Measurements from ENCODE around the gene NPS. TPM values are rescaled to one million over a fixed set of nuclear protein-coding genes. Genes with fewer than 3 reads are reported as not detected.

NPS gene
- total RNA-seq, 2 experiments from 2014 or later = not detected

GRCh38 chr10:127585519-127586023 is 36.5 kb downstream of the NPS start:
- Mint-ChIP-seq H3K4me1 (ENCODE audit: low read depth) (no peaks in the 10 kb centered on the region), H3K9me3 (no peaks in the 10 kb centered on the region), H3K27me3 (ENCODE audit: low read depth) (peaks cover 7% of the 10 kb centered on the region), H3K4me3 (no peak overlapping the region), H3K27ac (no peak overlapping the region), H3K36me3 (ENCODE audit: low read depth) (no peaks in the 10 kb centered on the region)
- CTCF ChIA-PET = no interaction called here
- no peak for DNase-seq
- intact Hi-C loops (cut with micrococcal nuclease) = no loop called here

GRCh38 chr10:127587668-127588365 is 38.7 kb downstream of the NPS start:
- no peak for DNase-seq
- H3K4me3 Mint-ChIP-seq = no peak overlapping the region
- no peaks in the 10 kb centered on the region for H3K4me1 Mint-ChIP-seq (ENCODE audit: low read depth)
- H3K27me3 Mint-ChIP-seq (ENCODE audit: low read depth) = peaks cover 7% of the 10 kb centered on the region
- H3K27ac Mint-ChIP-seq = no peak overlapping the region
- CTCF ChIA-PET = no interaction called here
- no peaks in the 10 kb centered on the region for H3K36me3 Mint-ChIP-seq (ENCODE audit: low read depth)
- intact Hi-C loops (cut with micrococcal nuclease) = no loop called here
- H3K9me3 Mint-ChIP-seq = no peaks in the 10 kb centered on the region

GRCh38 chr10:127592586-127592985 is 43.5 kb downstream of the NPS start:
- Mint-ChIP-seq H3K4me3 (no peak overlapping the region), H3K4me1 (ENCODE audit: low read depth) (no peaks in the 10 kb centered on the region), H3K9me3 (no peaks in the 10 kb centered on the region), H3K27me3 (ENCODE audit: low read depth) (peaks cover 3% of the 10 kb centered on the region), H3K36me3 (ENCODE audit: low read depth) (no peaks in the 10 kb centered on the region), H3K27ac (no peak overlapping the region)
- intact Hi-C loops (cut with micrococcal nuclease) = no loop called here
- CTCF ChIA-PET = no interaction called here
- DNase-seq = no peak

- intact Hi-C loops (cut with micrococcal nuclease) = no loop called here
- Mint-ChIP-seq H3K4me1 (ENCODE audit: low read depth) (no peaks in the 10 kb centered on the region), H3K4me3 (no peak overlapping the region), H3K36me3 (ENCODE audit: low read depth) (no peaks in the 10 kb centered on the region), H3K27me3 (ENCODE audit: low read depth) (peaks cover 3% of the 10 kb centered on the region), H3K9me3 (no peaks in the 10 kb centered on the region), H3K27ac (no peak overlapping the region)
- DNase-seq = no peak
- CTCF ChIA-PET = no interaction called here
Measured at GRCh38 chr10:127600479-127600878, 51.4 kb downstream of the NPS start.

Other genes with a start within 250 kb of the NPS start
- not detected for gene FOXI2, start 187.9 kb downstream of the NPS start, total RNA-seq

Data from activated naive CD4-positive, alpha-beta T cell treated with anti-CD3 and anti-CD28 coated beads for 36 hours (primary cell).